Natural killer cell treated with Interleukin-12 subunit alpha and Interleukin-12 subunit beta and Interleukin-15 and Interleukin-18, amount 100 ng/mL, for 72 hours (primary cell): ENCODE data around the gene ATG101. TPM values are rescaled to one million over a fixed set of nuclear protein-coding genes. Genes with fewer than 3 reads are reported as not detected.

Experiments
- ATAC-seq, 2 donors: fragments of 150-1000 bp; cut with Tn5 transposase in 1 of 2; sonication (Bioruptor Pico), chemical (Tn5 transposase) in 1 of 2; 2 replicates each; pipeline ENCODE4 v1.10.0; 2021
- DNase-seq: peaks from one replicate; pipeline ENCODE4 v3.0.0; 2022; ENCODE audit warnings: low spot score
- H3K27ac Mint-ChIP-seq, 2 donors: 1 replicate in 1 of 2; 2 replicates in 1 of 2; pipeline ENCODE4 v1.8.0; 2022; ENCODE audit warnings: mixed read lengths in 2 of 2, mild to moderate bottlenecking in 1 of 2, moderate library complexity in 1 of 2
- H3K27me3 Mint-ChIP-seq, 2 donors: 1 replicate in 1 of 2; 2 replicates in 1 of 2; pipeline ENCODE4 v1.8.0; 2022; ENCODE audit warnings: mixed read lengths in 2 of 2
- H3K36me3 Mint-ChIP-seq: one replicate; pipeline ENCODE4 v1.8.0; 2022; ENCODE audit warnings: mixed read lengths
- H3K4me1 Mint-ChIP-seq, 2 donors: 1 replicate in 1 of 2; 2 replicates in 1 of 2; pipeline ENCODE4 v1.8.0; 2022; ENCODE audit warnings: low read depth in 2 of 2, mixed read lengths in 2 of 2, mild to moderate bottlenecking in 1 of 2
- H3K4me3 Mint-ChIP-seq: one replicate; pipeline ENCODE4 v1.8.0; 2022; ENCODE audit warnings: mixed read lengths
- H3K9me3 Mint-ChIP-seq: 2 replicates; pipeline ENCODE4 v1.8.0; 2022; ENCODE audit warnings: mixed read lengths
- total RNA-seq, 2 donors: library from RNA; stranded (reverse); gene quantifications; one replicate each; pipeline ENCODE4 v1.2.3, GENCODE V29; 2022

Gene ATG101
- total RNA-seq, 2 donors from 2014 or later = 43.1 to 55.1 TPM

DNA sequence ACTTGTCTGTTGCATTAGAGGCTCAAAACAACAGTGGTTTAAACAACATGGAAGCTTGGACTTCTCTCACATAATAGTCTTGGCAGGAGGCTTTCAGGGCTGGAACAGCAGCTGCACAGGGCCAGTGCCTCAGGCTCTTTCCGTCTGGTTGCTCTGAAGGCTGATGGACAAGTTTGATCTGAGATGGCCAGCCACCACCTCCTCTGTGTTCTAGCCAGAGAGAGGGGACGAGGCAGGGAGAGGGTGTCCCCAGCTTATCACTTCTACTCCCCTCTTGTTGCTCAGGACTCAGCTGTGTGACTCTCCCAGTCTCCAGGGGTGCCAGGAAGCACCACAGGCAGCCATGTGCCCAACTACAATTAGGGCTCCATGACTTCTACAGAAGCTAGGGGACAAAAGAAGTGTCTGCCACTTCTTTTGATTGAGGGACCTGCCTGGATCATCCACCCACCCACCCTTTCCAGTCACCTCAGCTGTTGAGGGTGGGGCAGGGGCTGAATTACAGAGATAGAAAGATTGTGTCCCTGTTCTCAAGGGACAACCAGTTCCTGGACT lies 56.3 kb downstream of the ATG101 start:
- Mint-ChIP-seq H3K4me3 (no peak overlapping the region), H3K27ac (no peak overlapping the region), H3K36me3 (no peaks in the 10 kb centered on the region), H3K9me3 (no peaks in the 10 kb centered on the region), H3K27me3 (peaks cover 21 to 28% of the 10 kb centered on the region in 2 donors), H3K4me1 (no peaks in the 10 kb centered on the region)
- DNase-seq (no peak), ATAC-seq (no peak)

Other genes with a start within 250 kb of the ATG101 start
- under 1 TPM; 0.40 to 0.78 TPM for gene FIGNL2, start 221.3 kb upstream of the ATG101 start, total RNA-seq
- not detected for gene ANKRD33, start 181.9 kb upstream of the ATG101 start, total RNA-seq
- not detected for gene ACVRL1, start 162.5 kb upstream of the ATG101 start, total RNA-seq
- gene ACVR1B, start 118.3 kb upstream of the ATG101 start, total RNA-seq = 10 to 100 TPM; 16.6 to 17.5 TPM
- 1 to 10 TPM; 5.4 to 5.6 TPM for gene TAMALIN, start 63.0 kb upstream of the ATG101 start, total RNA-seq
- gene NR4A1, start 18.5 kb upstream of the ATG101 start, total RNA-seq = 1 to 10 TPM; 3.0 to 4.0 TPM
- not detected for gene SMIM41, start 9.7 kb downstream of the ATG101 start, total RNA-seq
- gene KRT80, start 122.0 kb downstream of the ATG101 start, total RNA-seq = not detected
- gene KRT7, start 163.3 kb downstream of the ATG101 start, total RNA-seq = 1 to 10 TPM; 2.6 to 6.1 TPM
- under 1 TPM in 1 of 2 donors, not detected in 1; 0.43 TPM for gene KRT86, start 204.7 kb downstream of the ATG101 start, total RNA-seq
- gene KRT81, start 221.6 kb downstream of the ATG101 start, total RNA-seq = under 1 TPM in 1 of 2 donors, not detected in 1; 0.22 TPM